OCI-LY1 (cell line): ENCODE data around the gene B3GNT8.

ENCODE experiments used
- CTCF ChIP-seq: fragments of 200-600 bp; sonication (generic), shearing (Covaris generic); IDR thresholded peaks from 2 replicates; pipeline ENCODE4 v1.5.1; 2017; ENCODE audit warnings: mild to moderate bottlenecking, antibody characterized with exemption, low read length, moderate library complexity, mixed read lengths
- EZH2 ChIP-seq: fragments of 200-600 bp; sonication (generic), shearing (Covaris generic); IDR thresholded peaks from 2 replicates; pipeline ENCODE4 v1.8.0; 2017; ENCODE audit warnings: borderline replicate concordance, mixed run types, mild to moderate bottlenecking, antibody characterized with exemption, low read length, moderate library complexity, mixed read lengths

GRCh38 chr19:41408256-41408655 is 18.9 kb downstream of the B3GNT8 start:
- TF ChIP-seq CTCF (no peak), EZH2 (no peak)
